HUES6 (cell line): ENCODE data around the gene DNAH3.

Experiments used
- H3K27ac ChIP-seq: 2 replicates; pipeline ENCODE4 v1.7.0; 2013; ENCODE audit warnings: low read depth, mild to moderate bottlenecking, low read length, inconsistent platforms
- H3K27me3 ChIP-seq: 2 replicates; pipeline ENCODE4 v1.6.1; 2013; ENCODE audit warnings: low read length; ENCODE audit not compliant: control insufficient read depth, insufficient read depth
- H3K36me3 ChIP-seq: 2 replicates; pipeline ENCODE4 v1.6.1; 2013; ENCODE audit warnings: low read length; ENCODE audit not compliant: control insufficient read depth, insufficient read depth
- H3K4me1 ChIP-seq: 2 replicates; pipeline ENCODE4 v1.6.1; 2013; ENCODE audit warnings: low read length; ENCODE audit not compliant: control insufficient read depth, insufficient read depth
- H3K4me3 ChIP-seq: 2 replicates; pipeline ENCODE4 v1.5.1; 2013; ENCODE audit warnings: low read depth, low read length
- H3K9ac ChIP-seq: one replicate; pipeline ENCODE4 v1.6.1; 2013; ENCODE audit warnings: mild to moderate bottlenecking, low read length
- H3K9me3 ChIP-seq: 2 replicates; pipeline ENCODE4 v1.6.1; 2013; ENCODE audit warnings: low read depth, low read length; ENCODE audit not compliant: control insufficient read depth, insufficient read depth

The DNAH3 gene

DNA sequence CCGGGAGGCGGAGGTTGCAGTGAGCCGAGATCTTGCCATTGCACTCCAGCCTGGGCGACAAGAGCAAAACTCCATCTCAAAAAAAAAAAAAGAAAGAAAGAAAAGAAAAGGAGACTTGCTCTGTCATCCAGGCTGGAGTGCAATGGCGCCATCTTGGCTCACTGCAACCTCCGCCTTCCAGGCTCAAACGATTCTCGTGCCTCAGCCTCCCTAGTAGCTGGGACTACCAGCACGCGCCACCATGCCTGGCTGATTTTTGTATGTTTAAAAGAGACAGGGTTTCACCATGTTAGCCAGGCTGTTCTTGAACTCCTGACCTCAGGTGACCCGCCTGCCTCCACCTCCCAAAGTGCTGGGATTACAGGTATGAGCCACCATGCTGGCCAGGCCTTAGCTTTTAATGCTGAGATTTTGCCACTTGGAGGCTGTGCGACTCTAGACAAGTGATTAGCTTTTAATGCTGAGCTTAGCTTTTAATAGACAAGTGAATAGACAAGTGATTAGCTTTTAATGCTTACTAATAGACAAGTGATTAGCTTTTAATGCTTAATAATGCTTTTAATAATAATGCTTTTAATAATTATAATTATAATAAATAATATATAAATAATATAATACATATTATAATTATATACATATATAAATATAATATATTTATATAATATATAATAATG lies 17.4 kb upstream of the DNAH3 start:
- no peak overlapping the region for H3K27ac ChIP-seq
- no peaks in the 10 kb centered on the region for H3K9me3 ChIP-seq
- no peak overlapping the region for H3K9ac ChIP-seq
- H3K4me1 ChIP-seq, result no peaks in the 10 kb centered on the region
- H3K36me3 ChIP-seq, result peaks cover 68% of the 10 kb centered on the region
- H3K27me3 ChIP-seq, result no peaks in the 10 kb centered on the region
- H3K4me3 ChIP-seq, result no peak overlapping the region

DNA sequence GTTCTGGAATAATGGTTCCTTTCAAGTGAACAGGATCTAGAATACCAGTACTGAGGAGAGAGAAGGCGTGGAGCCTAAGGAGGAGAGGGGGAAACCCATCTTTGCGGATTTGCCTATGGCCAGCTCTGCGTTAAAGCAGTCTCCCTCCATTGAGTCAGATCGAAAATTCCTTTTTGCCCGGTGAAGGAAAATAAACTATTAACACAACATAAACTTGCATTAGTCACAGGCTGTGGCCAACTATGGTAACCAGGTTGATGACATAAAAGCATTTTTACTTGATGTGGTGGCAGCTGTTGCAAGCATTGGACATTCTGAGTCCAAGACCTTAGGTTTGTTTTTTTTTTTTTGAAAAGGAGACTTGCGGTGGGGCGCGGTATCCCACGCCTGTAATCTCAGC lies 16.7 kb upstream of the DNAH3 start:
- no peaks in the 10 kb centered on the region for H3K9me3 ChIP-seq
- H3K9ac ChIP-seq, result no peak overlapping the region
- H3K4me3 ChIP-seq, result no peak overlapping the region
- H3K36me3 ChIP-seq, result peaks cover 71% of the 10 kb centered on the region
- H3K27ac ChIP-seq, result no peak overlapping the region
- H3K27me3 ChIP-seq, result no peaks in the 10 kb centered on the region
- H3K4me1 ChIP-seq, result no peaks in the 10 kb centered on the region

DNA sequence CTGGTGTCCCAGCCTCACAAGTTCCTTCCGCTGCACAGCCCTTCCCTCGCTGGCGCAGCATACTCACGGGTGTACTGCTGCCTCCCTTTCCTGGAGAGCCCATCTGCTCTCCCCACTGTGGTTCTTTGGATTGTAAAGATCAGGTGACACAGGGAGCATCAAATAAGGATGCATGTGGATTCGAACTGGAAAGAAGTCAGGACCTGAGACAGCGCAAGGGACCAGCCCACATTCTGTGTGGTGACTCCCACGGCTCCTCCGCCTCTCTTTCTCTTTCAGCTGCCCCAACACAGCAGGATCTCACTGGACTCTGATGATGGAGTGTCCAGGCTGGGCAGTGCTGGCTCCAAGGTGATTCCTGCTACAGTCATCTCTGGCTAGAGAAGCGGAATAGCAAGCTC lies 15.9 kb upstream of the DNAH3 start:
- H3K27me3 ChIP-seq, result no peaks in the 10 kb centered on the region
- H3K9ac ChIP-seq, result no peak overlapping the region
- no peak overlapping the region for H3K4me3 ChIP-seq
- H3K4me1 ChIP-seq, result no peaks in the 10 kb centered on the region
- no peak overlapping the region for H3K27ac ChIP-seq
- H3K36me3 ChIP-seq, result peaks cover 72% of the 10 kb centered on the region
- no peaks in the 10 kb centered on the region for H3K9me3 ChIP-seq

DNA sequence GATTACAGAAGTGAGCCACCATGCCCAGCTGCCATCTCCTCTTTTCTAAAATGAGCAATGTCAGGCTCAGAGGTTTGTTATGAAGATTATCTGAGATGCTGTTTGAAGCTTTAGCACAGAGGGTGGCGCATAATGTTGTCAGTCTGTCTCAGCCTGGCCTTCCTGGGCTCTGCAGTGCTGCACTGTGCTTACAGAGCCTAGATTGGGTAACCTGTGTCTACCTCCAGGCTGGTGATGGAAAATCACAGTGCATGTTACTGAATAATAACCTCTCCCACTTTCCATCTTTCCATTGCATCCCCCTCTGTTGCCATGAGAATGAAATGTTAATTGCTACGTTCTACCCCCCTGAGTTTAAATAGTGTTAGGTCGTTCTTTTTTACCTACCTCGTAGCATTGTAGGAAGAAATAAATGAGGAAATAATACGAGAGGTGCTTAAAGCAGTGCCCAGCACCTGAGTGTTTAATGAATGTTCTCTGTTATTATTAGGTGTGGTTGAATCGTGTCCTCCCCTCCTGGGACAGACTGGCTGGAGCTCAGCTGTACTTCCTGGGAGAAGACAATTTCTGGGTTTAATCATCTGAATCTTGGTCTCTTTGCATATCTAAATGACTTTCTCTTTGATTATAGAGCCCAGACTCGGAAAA lies 14.0 kb upstream of the DNAH3 start:
- 0 out of 2 replicates have a peak, but pooled peaks cover 4% of the 10 kb centered on the region for H3K4me1 ChIP-seq
- no peaks in the 10 kb centered on the region for H3K9me3 ChIP-seq
- H3K27me3 ChIP-seq, result no peaks in the 10 kb centered on the region
- no peak overlapping the region for H3K9ac ChIP-seq
- H3K4me3 ChIP-seq, result no peak overlapping the region
- H3K27ac ChIP-seq, result no peak overlapping the region
- H3K36me3 ChIP-seq, result peaks cover 62% of the 10 kb centered on the region

DNA sequence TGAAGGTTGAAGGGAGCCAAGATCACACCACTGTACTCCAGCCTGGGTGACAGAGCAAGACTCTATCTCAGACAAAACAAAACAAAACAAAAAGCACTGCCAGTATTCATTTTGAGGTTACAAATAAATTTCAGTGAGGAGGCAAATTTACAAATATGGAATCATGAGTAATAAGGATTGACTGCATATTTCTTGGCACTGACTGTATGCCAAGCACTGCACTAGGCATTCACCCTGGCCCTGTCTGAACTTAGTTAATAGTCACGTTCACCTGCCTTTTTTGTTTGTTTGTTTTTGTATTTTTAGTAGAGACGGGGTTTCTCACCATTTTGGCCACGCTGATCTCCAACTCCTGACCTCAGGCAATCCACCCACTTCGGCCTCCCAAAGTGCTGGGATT lies 12.9 kb upstream of the DNAH3 start:
- Histone ChIP-seq H3K4me3 (no peak overlapping the region), H3K4me1 (0 out of 2 replicates have a peak, but pooled peaks cover 4% of the 10 kb centered on the region), H3K9ac (no peak overlapping the region), H3K27me3 (no peaks in the 10 kb centered on the region), H3K27ac (no peak overlapping the region), H3K36me3 (peaks cover 56% of the 10 kb centered on the region), H3K9me3 (no peaks in the 10 kb centered on the region)

DNA sequence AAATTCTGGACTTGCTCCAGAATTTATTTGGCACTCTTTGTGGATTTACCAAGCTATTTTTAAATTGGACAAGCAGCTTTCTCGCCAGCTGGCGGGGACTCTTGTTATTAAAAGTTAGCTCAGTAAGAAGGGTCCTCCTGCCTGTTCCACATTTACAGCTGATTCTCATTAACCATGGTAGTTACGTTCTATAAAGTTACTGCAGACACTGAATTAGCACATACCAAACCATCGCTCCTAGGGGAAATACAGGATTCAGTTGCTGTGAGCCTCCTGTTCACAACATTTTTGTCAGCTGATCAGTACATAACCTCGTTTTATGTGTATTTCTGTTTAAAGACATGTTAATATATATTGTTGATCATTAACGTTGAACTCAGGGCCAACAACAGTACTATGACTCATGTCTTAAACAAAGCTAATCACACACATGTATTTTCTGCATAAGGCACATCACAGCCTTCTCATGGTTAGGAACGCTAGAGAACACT lies 12.1 kb upstream of the DNAH3 start:
- Histone ChIP-seq H3K9ac (no peak overlapping the region), H3K9me3 (no peaks in the 10 kb centered on the region), H3K4me1 (peaks cover 9% of the 10 kb centered on the region; the same call in 1 of the 2 replicates), H3K27me3 (no peaks in the 10 kb centered on the region), H3K27ac (no peak overlapping the region), H3K36me3 (peaks cover 56% of the 10 kb centered on the region), H3K4me3 (no peak overlapping the region)

DNA sequence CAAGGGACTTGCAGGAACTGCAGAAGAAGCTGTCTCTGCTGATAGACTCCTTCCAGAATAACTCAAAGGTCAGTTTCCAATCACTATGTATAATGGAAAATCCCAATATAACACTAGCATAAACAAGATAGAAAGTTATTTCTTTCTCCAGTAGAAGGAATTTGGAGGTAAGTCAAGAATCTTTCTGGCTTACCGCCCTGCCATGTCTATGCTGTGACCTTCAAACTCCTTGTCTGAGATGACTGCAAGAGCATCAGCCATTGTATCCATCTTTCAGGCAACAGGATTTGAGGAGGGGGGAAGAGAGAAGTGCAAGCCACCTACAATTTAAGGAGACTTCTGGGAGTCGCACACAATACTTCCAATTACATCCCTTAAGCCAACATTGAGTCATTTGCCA lies 10.6 kb upstream of the DNAH3 start:
- H3K27me3 ChIP-seq, result no peaks in the 10 kb centered on the region
- no peak overlapping the region for H3K4me3 ChIP-seq
- no peaks in the 10 kb centered on the region for H3K9me3 ChIP-seq
- H3K9ac ChIP-seq, result no peak overlapping the region
- peaks cover 9% of the 10 kb centered on the region; the same call in 1 of the 2 replicates for H3K4me1 ChIP-seq
- no peak overlapping the region for H3K27ac ChIP-seq
- peaks cover 44% of the 10 kb centered on the region for H3K36me3 ChIP-seq

DNA sequence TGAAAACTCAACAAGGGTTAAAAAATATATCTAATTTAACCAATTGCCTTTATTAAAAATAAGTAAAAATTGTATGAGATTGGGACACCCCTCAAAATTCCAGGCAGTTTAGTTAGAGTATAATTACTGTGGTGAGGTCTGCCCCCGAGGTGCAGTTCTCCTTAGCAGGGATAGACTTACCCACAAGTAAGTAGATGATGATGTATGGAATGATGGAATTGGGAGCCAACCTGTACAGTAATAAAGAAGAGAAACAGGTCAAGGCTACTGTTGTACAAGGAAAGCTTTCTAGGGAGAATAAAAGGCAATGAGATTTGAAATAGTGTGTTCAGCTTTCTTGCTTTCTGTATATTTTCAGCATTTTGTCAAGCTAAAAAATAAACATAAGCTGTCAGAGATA lies 9.6 kb upstream of the DNAH3 start:
- Histone ChIP-seq H3K27me3 (no peaks in the 10 kb centered on the region), H3K36me3 (peaks cover 41% of the 10 kb centered on the region), H3K9me3 (no peaks in the 10 kb centered on the region), H3K9ac (no peak overlapping the region), H3K4me3 (no peak overlapping the region; the same call in 1 of the 2 replicates), H3K27ac (no peak overlapping the region), H3K4me1 (peaks cover 9% of the 10 kb centered on the region; the same call in 1 of the 2 replicates)

DNA sequence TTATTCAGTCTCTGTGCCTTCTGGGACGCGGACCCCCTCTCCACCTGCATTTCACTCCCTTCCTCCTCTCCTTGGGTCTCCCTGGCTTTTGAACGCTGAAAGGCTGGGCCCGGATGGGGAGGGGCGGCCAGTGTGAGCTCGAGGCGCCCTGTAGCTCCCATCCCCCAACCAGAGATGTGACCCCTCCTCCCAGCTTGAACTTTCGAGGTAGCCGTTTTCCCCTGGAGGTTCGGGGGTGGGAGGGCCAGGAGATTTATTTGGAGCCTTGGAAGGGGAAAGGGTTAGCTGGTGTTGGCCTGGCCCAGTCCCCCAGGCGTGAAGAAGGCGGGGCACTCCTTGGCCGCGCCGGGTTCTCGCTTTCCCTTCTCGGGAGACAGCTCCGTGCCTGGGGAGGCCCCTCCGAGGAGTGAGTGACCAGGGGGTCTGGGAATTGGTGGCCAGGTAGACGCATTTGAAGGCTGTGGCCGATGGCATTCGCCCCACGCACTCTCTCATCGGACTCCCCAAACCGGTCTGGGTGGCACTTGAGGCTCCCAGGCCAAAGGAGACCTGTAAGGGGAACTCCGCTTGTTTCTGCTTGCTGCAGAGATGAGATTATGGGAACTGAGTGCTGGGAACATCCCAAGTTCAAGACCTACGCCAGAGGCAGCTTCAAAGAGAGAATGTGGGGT lies 8.8 kb upstream of the DNAH3 start:
- peak overlapping the region; percentile 81 for H3K4me3 ChIP-seq
- peaks cover 34% of the 10 kb centered on the region for H3K36me3 ChIP-seq
- H3K27me3 ChIP-seq, result no peaks in the 10 kb centered on the region
- H3K9ac ChIP-seq, result peak overlapping the region; percentile 59
- no peak overlapping the region for H3K27ac ChIP-seq
- H3K4me1 ChIP-seq, result peaks cover 9% of the 10 kb centered on the region; the same call in 1 of the 2 replicates
- no peaks in the 10 kb centered on the region for H3K9me3 ChIP-seq

DNA sequence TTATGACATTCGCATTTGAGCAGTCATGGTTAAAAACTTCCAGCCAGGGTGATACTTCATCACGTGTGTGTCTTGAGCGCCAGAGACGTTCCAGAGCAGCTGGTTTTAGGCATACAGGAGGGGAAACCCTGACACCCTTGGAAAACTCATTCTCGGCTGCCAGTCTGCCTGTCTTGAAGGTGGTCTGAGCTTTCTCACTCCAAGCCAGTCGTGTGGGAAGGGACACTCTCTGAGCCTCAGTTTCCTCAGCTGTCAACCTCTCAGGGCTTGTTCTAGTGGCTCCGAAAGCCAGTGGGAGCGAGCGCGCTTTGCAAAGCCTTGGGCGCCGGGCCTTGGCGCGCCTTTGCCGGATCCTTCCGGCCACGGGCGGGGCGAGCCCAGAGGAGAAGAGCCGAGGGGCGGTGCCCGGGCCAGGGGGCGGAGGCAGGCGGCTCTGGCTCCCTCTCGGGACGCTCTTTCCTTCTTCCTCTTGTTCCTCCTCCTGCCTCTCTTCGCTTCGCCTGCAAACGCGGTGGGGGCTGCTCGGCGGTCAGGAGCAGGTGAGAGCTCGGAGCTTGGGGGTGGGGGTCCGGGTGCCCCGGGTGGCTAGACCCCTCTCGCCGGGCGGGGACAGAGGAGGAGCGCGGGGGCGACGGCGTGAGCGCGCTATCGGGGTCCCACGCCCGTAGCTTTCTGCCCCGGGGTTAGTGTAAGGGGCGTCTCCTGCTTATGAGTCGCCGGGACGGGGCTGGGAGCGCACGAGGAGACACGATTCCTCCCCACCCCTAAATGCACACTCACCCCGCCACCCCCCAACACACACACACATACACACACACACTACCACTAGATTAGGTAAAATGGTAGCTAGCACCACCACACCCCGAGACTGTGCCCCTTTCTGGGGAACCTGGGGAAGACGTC lies 7.8 kb upstream of the DNAH3 start, which contains the start of gene LDAF1:
TSS of gene LDAF1 (plus strand) at position 467 of the 903 bp plus-strand sequence. CDS start 2,509 bp downstream, outside the sequence.
- peaks cover 25% of the 10 kb centered on the region for H3K36me3 ChIP-seq
- H3K9ac ChIP-seq, result peak within 1 kb of the TSS; percentile 59
- H3K4me3 ChIP-seq, result peak within 1 kb of the TSS; percentile 81
- no peaks in the 10 kb centered on the region for H3K27me3 ChIP-seq
- peaks cover 9% of the 10 kb centered on the region; the same call in 1 of the 2 replicates for H3K4me1 ChIP-seq
- no peak within 1 kb of the TSS for H3K27ac ChIP-seq
- H3K9me3 ChIP-seq, result no peaks in the 10 kb centered on the region
